Mesenchymal stem cell (in vitro differentiated cells and primary cell): ENCODE data around the gene AGTPBP1.
"Not testable (repeated sequence)": the region's sequence is repeated elsewhere in the genome, so short reads cannot be mapped to it uniquely, and the experiment has no call there.

ENCODE experiments used
- DNase-seq: peaks from one replicate; pipeline ENCODE4 v3.0.0-alpha.2; 2013
- H2AFZ ChIP-seq: one replicate; pipeline ENCODE4 v1.6.1; 2013; ENCODE audit warnings: low read depth, mild to moderate bottlenecking, control low read depth, inconsistent platforms, low read length, moderate library complexity
- H2AK5ac ChIP-seq: 2 replicates; pipeline ENCODE4 v1.6.1; 2013; ENCODE audit warnings: low read length, moderate library complexity, mild to moderate bottlenecking, inconsistent platforms; ENCODE audit not compliant: severe bottlenecking
- H2BK120ac ChIP-seq: one replicate; pipeline ENCODE4 v1.6.1; 2013; ENCODE audit warnings: low read depth, mild to moderate bottlenecking, inconsistent platforms, low read length, moderate library complexity
- H2BK12ac ChIP-seq, 2 experiments: one replicate each; pipeline ENCODE4 v1.6.1; 2013; ENCODE audit warnings: inconsistent platforms in 2 of 2, low read length in 2 of 2, mild to moderate bottlenecking in 2 of 2, moderate library complexity in 2 of 2, control low read depth in 1 of 2
- H2BK15ac ChIP-seq: one replicate; pipeline ENCODE4 v1.6.1; 2013; ENCODE audit warnings: mild to moderate bottlenecking, low read depth, inconsistent platforms; ENCODE audit not compliant: poor library complexity, severe bottlenecking
- H2BK5ac ChIP-seq: 2 replicates; pipeline ENCODE4 v1.6.1; 2013; ENCODE audit warnings: low read depth, mild to moderate bottlenecking, low read length, control low read depth, inconsistent platforms; ENCODE audit not compliant: poor library complexity, severe bottlenecking
- H3K14ac ChIP-seq, 2 experiments: one replicate each; pipeline ENCODE4 v1.6.1; 2013; ENCODE audit warnings: inconsistent platforms in 2 of 2, low read length in 2 of 2, control low read depth in 1 of 2, mild to moderate bottlenecking in 1 of 2, moderate library complexity in 1 of 2
- H3K18ac ChIP-seq, 2 experiments: one replicate each; pipeline ENCODE4 v1.6.1; 2013; ENCODE audit warnings: inconsistent platforms in 2 of 2, low read length in 2 of 2, control low read depth in 1 of 2, low read depth in 1 of 2, mild to moderate bottlenecking in 1 of 2
- H3K23ac ChIP-seq, 2 experiments: one replicate each; pipeline ENCODE4 v1.6.1; 2013; ENCODE audit warnings: inconsistent platforms in 2 of 2, low read length in 2 of 2, mild to moderate bottlenecking in 2 of 2, moderate library complexity in 2 of 2, control low read depth in 1 of 2
- H3K27ac ChIP-seq: 2 replicates; pipeline ENCODE4 v1.5.1; 2013; ENCODE audit warnings: mild to moderate bottlenecking, moderate library complexity, low read length, control low read depth, inconsistent platforms; ENCODE audit not compliant: poor library complexity, severe bottlenecking
- H3K27me3 ChIP-seq, 2 experiments: 2 replicates each; pipeline versions ENCODE4 v1.6.1 to v1.7.0; 2013; ENCODE audit warnings: low read length in 2 of 2, mild to moderate bottlenecking in 2 of 2, moderate library complexity in 2 of 2, control low read depth in 1 of 2, inconsistent platforms in 1 of 2; ENCODE audit not compliant: control insufficient read depth in 1 of 2, insufficient read depth in 1 of 2
- H3K36me3 ChIP-seq, 2 experiments: 2 replicates each; pipeline versions ENCODE4 v1.6.1 to v1.7.0; 2013; ENCODE audit warnings: low read length in 2 of 2, control low read depth in 1 of 2, inconsistent platforms in 1 of 2, low read depth in 1 of 2, mild to moderate bottlenecking in 1 of 2; ENCODE audit not compliant: insufficient read depth in 2 of 2, control insufficient read depth in 1 of 2
- H3K4ac ChIP-seq, 2 experiments: one replicate each; pipeline ENCODE4 v1.6.1; 2013; ENCODE audit warnings: inconsistent platforms in 2 of 2, low read length in 2 of 2, mild to moderate bottlenecking in 2 of 2, moderate library complexity in 2 of 2, control low read depth in 1 of 2, low read depth in 1 of 2
- H3K4me1 ChIP-seq: 2 replicates; pipeline ENCODE4 v1.6.1; 2013; ENCODE audit warnings: low read depth, low read length, control low read depth; ENCODE audit not compliant: control insufficient read depth, insufficient read depth
- H3K4me2 ChIP-seq: 2 replicates; pipeline ENCODE4 v1.6.1; 2013; ENCODE audit warnings: low read length, mild to moderate bottlenecking, inconsistent platforms; ENCODE audit not compliant: poor library complexity, severe bottlenecking
- H3K4me3 ChIP-seq, 2 experiments: 2 replicates each; pipeline versions ENCODE4 v1.5.1 to v1.7.0; 2013; ENCODE audit warnings: low read length in 2 of 2, mild to moderate bottlenecking in 2 of 2, control low read depth in 1 of 2, low read depth in 1 of 2; ENCODE audit not compliant: insufficient read depth in 1 of 2
- H3K79me1 ChIP-seq: replicated peaks from 2 replicates; pipeline ENCODE4 v1.6.1; 2013; ENCODE audit warnings: mild to moderate bottlenecking, control low read depth, low read length, inconsistent platforms; ENCODE audit not compliant: poor library complexity, severe bottlenecking
- H3K9ac ChIP-seq: 2 replicates; pipeline ENCODE4 v1.7.0; 2013; ENCODE audit warnings: mild to moderate bottlenecking, low read length, moderate library complexity
- H3K9me3 ChIP-seq: 2 replicates; pipeline ENCODE4 v1.7.0; 2013; ENCODE audit warnings: mild to moderate bottlenecking, low read length; ENCODE audit not compliant: control insufficient read depth
- H4K8ac ChIP-seq: one replicate; pipeline ENCODE4 v1.6.1; 2013; ENCODE audit warnings: inconsistent platforms, mild to moderate bottlenecking, low read length, moderate library complexity
- H4K91ac ChIP-seq: one replicate; pipeline ENCODE4 v1.6.1; 2013; ENCODE audit warnings: mild to moderate bottlenecking, low read length, inconsistent platforms
- WGBS: methylation state at CpG from one replicate; pipeline ENCODE4 v1.1.7; 2013; ENCODE audit warnings: mixed read lengths; 5-methylcytosine and 5-hydroxymethylcytosine counted together

The AGTPBP1 gene

GRCh38 chr9:85577353-85577952, 164.3 kb downstream of the AGTPBP1 start:
- H2AK5ac ChIP-seq, result no peak overlapping the region
- no peak overlapping the region for H4K8ac ChIP-seq
- no peak overlapping the region for H3K4ac ChIP-seq
- no peak overlapping the region for H3K4me3 ChIP-seq
- H3K4me2 ChIP-seq, result no peak overlapping the region
- no peak overlapping the region for H3K23ac ChIP-seq
- 100% methylated on average over 1 of the region's 1 CpG for WGBS
- H3K27me3 ChIP-seq, result no peaks in the 10 kb centered on the region
- H3K79me1 ChIP-seq, result peaks cover 1% of the 10 kb centered on the region
- no peak overlapping the region for H3K18ac ChIP-seq
- DNase-seq, result no peak
- no peak overlapping the region for H2BK15ac ChIP-seq
- H4K91ac ChIP-seq, result no peak overlapping the region
- H2BK120ac ChIP-seq, result no peak overlapping the region
- H3K9me3 ChIP-seq, result no peaks in the 10 kb centered on the region
- no peak overlapping the region for H3K27ac ChIP-seq
- H2AFZ ChIP-seq, result no peak overlapping the region
- no peaks in the 10 kb centered on the region for H3K4me1 ChIP-seq
- no peak overlapping the region for H2BK5ac ChIP-seq
- no peaks in the 10 kb centered on the region for H3K36me3 ChIP-seq
- no peak overlapping the region for H3K9ac ChIP-seq
- no peak overlapping the region for H2BK12ac ChIP-seq
- H3K14ac ChIP-seq, result no peak overlapping the region

GRCh38 chr9:85575868-85576267, 165.9 kb downstream of the AGTPBP1 start:
- Histone ChIP-seq H3K4ac (no peak overlapping the region), H3K27ac (no peak overlapping the region), H3K9ac (no peak overlapping the region)

GRCh38 chr9:85573546-85573945, 168.2 kb downstream of the AGTPBP1 start:
- not testable (repeated sequence) for H4K8ac ChIP-seq, H3K4me3 ChIP-seq, H3K9me3 ChIP-seq, H3K27ac ChIP-seq, H2BK120ac ChIP-seq, H3K23ac ChIP-seq, H3K4me1 ChIP-seq, H2BK15ac ChIP-seq, H3K4ac ChIP-seq, H3K9ac ChIP-seq, H2AK5ac ChIP-seq, H3K79me1 ChIP-seq, H2BK12ac ChIP-seq, H2AFZ ChIP-seq, H3K14ac ChIP-seq, H3K4me2 ChIP-seq, H3K36me3 ChIP-seq, H3K18ac ChIP-seq, H3K27me3 ChIP-seq, H2BK5ac ChIP-seq, H4K91ac ChIP-seq, DNase-seq
- WGBS, result 97% methylated on average over 11 of the region's 26 CpGs

More at GRCh38 chr9:85575868-85576267, 165.9 kb downstream of the AGTPBP1 start:
- DNase-seq, result no peak
- Histone ChIP-seq H2BK12ac (no peak overlapping the region), H3K36me3 (no peaks in the 10 kb centered on the region), H2BK120ac (no peak overlapping the region), H3K27me3 (no peaks in the 10 kb centered on the region), H4K8ac (no peak overlapping the region), H3K9me3 (no peaks in the 10 kb centered on the region), H2AK5ac (no peak overlapping the region), H3K14ac (no peak overlapping the region), H3K4me1 (no peaks in the 10 kb centered on the region), H2BK5ac (no peak overlapping the region), H3K23ac (no peak overlapping the region), H3K4me2 (no peak overlapping the region), H3K79me1 (no peaks in the 10 kb centered on the region), H3K18ac (no peak overlapping the region), H2AFZ (no peak overlapping the region), H4K91ac (no peak overlapping the region), H2BK15ac (no peak overlapping the region), H3K4me3 (no peak overlapping the region)

- H3K9me3 ChIP-seq, H3K36me3 ChIP-seq, H3K9ac ChIP-seq, H3K23ac ChIP-seq, H3K4me3 ChIP-seq, H4K91ac ChIP-seq, H2BK120ac ChIP-seq, H3K27me3 ChIP-seq, DNase-seq, H4K8ac ChIP-seq, H2AK5ac ChIP-seq, H2AFZ ChIP-seq, H2BK12ac ChIP-seq, H3K4me1 ChIP-seq, H3K4me2 ChIP-seq, H2BK15ac ChIP-seq, H3K18ac ChIP-seq, H3K4ac ChIP-seq, H3K27ac ChIP-seq, H2BK5ac ChIP-seq, H3K79me1 ChIP-seq, H3K14ac ChIP-seq: not testable (repeated sequence)
- WGBS, result over 99% methylated on average over 6 of the region's 11 CpGs
Measured at GRCh38 chr9:85572917-85573316, 168.8 kb downstream of the AGTPBP1 start.
